ENCODE measurements around the gene MAPK1.

Gene MAPK1

DNA sequence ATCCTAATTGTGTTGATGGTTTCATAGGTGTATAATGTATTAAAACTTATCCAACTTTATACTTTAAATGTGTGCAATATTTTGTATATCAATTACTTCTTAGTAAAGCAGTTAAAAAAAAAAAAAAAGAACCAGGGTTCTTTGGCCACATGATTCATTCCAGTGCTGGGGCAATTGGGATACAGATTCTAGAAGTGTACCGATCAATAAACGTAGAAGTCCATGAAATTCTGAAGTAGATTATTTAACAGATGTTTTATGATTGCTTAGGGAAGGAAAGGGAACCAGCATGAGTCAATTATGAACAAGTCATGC is 51.0 kb downstream of the MAPK1 start:
- no peak overlapping the region for H3K27ac ChIP-seq (ENCODE audit: low read depth, low read length)
- H4K8ac ChIP-seq (ENCODE audit: low read depth, low read length), result no peak overlapping the region
- no peak overlapping the region for H2AK5ac ChIP-seq (ENCODE audit: low read length)
- H3K4me1 ChIP-seq (ENCODE audit: control insufficient read depth, low read depth, low read length), result peaks cover 15% of the 10 kb centered on the region
- H3K79me1 ChIP-seq (ENCODE audit: low read length), result peaks cover 19% of the 10 kb centered on the region
- no peak overlapping the region for H2BK120ac ChIP-seq (ENCODE audit: low read depth, low read length)
- DNase-seq, result no peak
- no peak overlapping the region for H3K4me3 ChIP-seq (ENCODE audit: low read length)
- no peak overlapping the region for H3K4ac ChIP-seq (ENCODE audit: low read depth, low read length)
- no peaks in the 10 kb centered on the region for H3K36me3 ChIP-seq (ENCODE audit: control insufficient read depth, insufficient read depth, low read length)
- H2BK15ac ChIP-seq (replicated peaks; ENCODE audit: low read depth), result no peak overlapping the region
- no peak overlapping the region for H3K4me2 ChIP-seq (ENCODE audit: low read length)
- H3K18ac ChIP-seq (ENCODE audit: low read length), result no peak overlapping the region
- no peak overlapping the region for H3K23ac ChIP-seq (ENCODE audit: low read length)
- no peak overlapping the region for H2BK5ac ChIP-seq (ENCODE audit: low read length)
- H3K56ac ChIP-seq (ENCODE audit: low read length), result no peak overlapping the region
- peaks cover 23% of the 10 kb centered on the region for H3K79me2 ChIP-seq (ENCODE audit: control insufficient read depth, insufficient read depth, low read length)
- H3K27me3 ChIP-seq (ENCODE audit: insufficient read depth, low read length, poor library complexity), result no peaks in the 10 kb centered on the region
- H3K9ac ChIP-seq (ENCODE audit: low read length), result no peak overlapping the region
- no peak overlapping the region for H4K5ac ChIP-seq (ENCODE audit: low read length)
- WGBS (ENCODE audit: extremely low coverage, insufficient coverage, low lambda C conversion rate), result no CpG with 5 or more reads among the region's 2 CpGs

- whole genome bisulfite sequencing (ENCODE audit: extremely low coverage, insufficient coverage, low lambda C conversion rate), result no CpG with 5 or more reads among the region's 2 CpGs
- no peak overlapping the region for H3K27ac ChIP-seq (ENCODE audit: low read depth, low read length)
These were observed 51.5 kb downstream of the MAPK1 start for GRCh38 chr22:21815958-21816357.

GRCh38 chr22:21815357-21815756 is 52.1 kb downstream of the MAPK1 start:
- Histone ChIP-seq H4K5ac (ENCODE audit: low read length) (no peak overlapping the region), H3K79me1 (ENCODE audit: low read length) (peaks cover 19% of the 10 kb centered on the region), H2BK5ac (ENCODE audit: low read length) (no peak overlapping the region), H3K4me1 (ENCODE audit: control insufficient read depth, low read depth, low read length) (peaks cover 15% of the 10 kb centered on the region), H3K36me3 (ENCODE audit: control insufficient read depth, insufficient read depth, low read length) (no peaks in the 10 kb centered on the region), H3K4me3 (ENCODE audit: low read length) (no peak overlapping the region), H3K4ac (ENCODE audit: low read depth, low read length) (no peak overlapping the region), H3K79me2 (ENCODE audit: control insufficient read depth, insufficient read depth, low read length) (peaks cover 26% of the 10 kb centered on the region), H3K27ac (ENCODE audit: low read depth, low read length) (no peak overlapping the region), H3K4me2 (ENCODE audit: low read length) (no peak overlapping the region), H3K27me3 (ENCODE audit: insufficient read depth, low read length, poor library complexity) (no peaks in the 10 kb centered on the region), H2BK15ac (replicated peaks; ENCODE audit: low read depth) (no peak overlapping the region), H3K56ac (ENCODE audit: low read length) (no peak overlapping the region), H4K8ac (ENCODE audit: low read depth, low read length) (no peak overlapping the region), H3K23ac (ENCODE audit: low read length) (no peak overlapping the region), H2AK5ac (ENCODE audit: low read length) (no peak overlapping the region), H3K18ac (ENCODE audit: low read length) (no peak overlapping the region), H3K9ac (ENCODE audit: low read length) (no peak overlapping the region), H2BK120ac (ENCODE audit: low read depth, low read length) (no peak overlapping the region)
- no peak for DNase-seq
- no CpG with 5 or more reads among the region's 3 CpGs for WGBS (ENCODE audit: extremely low coverage, insufficient coverage, low lambda C conversion rate)

More at GRCh38 chr22:21815958-21816357, 51.5 kb downstream of the MAPK1 start:
- Histone ChIP-seq H2AK5ac (ENCODE audit: low read length) (no peak overlapping the region), H3K36me3 (ENCODE audit: control insufficient read depth, insufficient read depth, low read length) (no peaks in the 10 kb centered on the region), H2BK120ac (ENCODE audit: low read depth, low read length) (no peak overlapping the region), H3K79me1 (ENCODE audit: low read length) (peaks cover 18% of the 10 kb centered on the region), H4K8ac (ENCODE audit: low read depth, low read length) (no peak overlapping the region), H3K4me1 (ENCODE audit: control insufficient read depth, low read depth, low read length) (peaks cover 15% of the 10 kb centered on the region), H3K4me3 (ENCODE audit: low read length) (no peak overlapping the region), H2BK15ac (replicated peaks; ENCODE audit: low read depth) (no peak overlapping the region), H3K9ac (ENCODE audit: low read length) (no peak overlapping the region), H3K4ac (ENCODE audit: low read depth, low read length) (no peak overlapping the region), H3K56ac (ENCODE audit: low read length) (no peak overlapping the region), H3K18ac (ENCODE audit: low read length) (no peak overlapping the region), H4K5ac (ENCODE audit: low read length) (no peak overlapping the region), H2BK5ac (ENCODE audit: low read length) (no peak overlapping the region), H3K79me2 (ENCODE audit: control insufficient read depth, insufficient read depth, low read length) (peaks cover 22% of the 10 kb centered on the region), H3K27me3 (ENCODE audit: insufficient read depth, low read length, poor library complexity) (no peaks in the 10 kb centered on the region), H3K23ac (ENCODE audit: low read length) (no peak overlapping the region), H3K4me2 (ENCODE audit: low read length) (no peak overlapping the region)
- DNase-seq, result no peak

GRCh38 chr22:21811982-21812381 is 55.5 kb downstream of the MAPK1 start:
- H3K23ac ChIP-seq (ENCODE audit: low read length), result no peak overlapping the region
- no peak for DNase-seq
- no peak overlapping the region for H3K18ac ChIP-seq (ENCODE audit: low read length)
- no peak overlapping the region for H3K4me3 ChIP-seq (ENCODE audit: low read length)
- peaks cover 18% of the 10 kb centered on the region for H3K79me2 ChIP-seq (ENCODE audit: control insufficient read depth, insufficient read depth, low read length)
- no peak overlapping the region for H4K5ac ChIP-seq (ENCODE audit: low read length)
- H2BK5ac ChIP-seq (ENCODE audit: low read length), result no peak overlapping the region
- H3K27me3 ChIP-seq (ENCODE audit: insufficient read depth, low read length, poor library complexity), result no peaks in the 10 kb centered on the region
- peaks cover 3% of the 10 kb centered on the region for H3K4me1 ChIP-seq (ENCODE audit: control insufficient read depth, low read depth, low read length)
- H2AK5ac ChIP-seq (ENCODE audit: low read length), result no peak overlapping the region
- no peak overlapping the region for H3K27ac ChIP-seq (ENCODE audit: low read depth, low read length)
- WGBS (ENCODE audit: extremely low coverage, insufficient coverage, low lambda C conversion rate), result no CpG with 5 or more reads among the region's 1 CpG
- H3K9ac ChIP-seq (ENCODE audit: low read length), result no peak overlapping the region
- H2BK15ac ChIP-seq (replicated peaks; ENCODE audit: low read depth), result no peak overlapping the region
- H3K56ac ChIP-seq (ENCODE audit: low read length), result no peak overlapping the region
- peaks cover 8% of the 10 kb centered on the region for H3K79me1 ChIP-seq (ENCODE audit: low read length)
- H3K4ac ChIP-seq (ENCODE audit: low read depth, low read length), result no peak overlapping the region
- no peaks in the 10 kb centered on the region for H3K36me3 ChIP-seq (ENCODE audit: control insufficient read depth, insufficient read depth, low read length)
- no peak overlapping the region for H4K8ac ChIP-seq (ENCODE audit: low read depth, low read length)
- no peak overlapping the region for H2BK120ac ChIP-seq (ENCODE audit: low read depth, low read length)
- no peak overlapping the region for H3K4me2 ChIP-seq (ENCODE audit: low read length)

DNA sequence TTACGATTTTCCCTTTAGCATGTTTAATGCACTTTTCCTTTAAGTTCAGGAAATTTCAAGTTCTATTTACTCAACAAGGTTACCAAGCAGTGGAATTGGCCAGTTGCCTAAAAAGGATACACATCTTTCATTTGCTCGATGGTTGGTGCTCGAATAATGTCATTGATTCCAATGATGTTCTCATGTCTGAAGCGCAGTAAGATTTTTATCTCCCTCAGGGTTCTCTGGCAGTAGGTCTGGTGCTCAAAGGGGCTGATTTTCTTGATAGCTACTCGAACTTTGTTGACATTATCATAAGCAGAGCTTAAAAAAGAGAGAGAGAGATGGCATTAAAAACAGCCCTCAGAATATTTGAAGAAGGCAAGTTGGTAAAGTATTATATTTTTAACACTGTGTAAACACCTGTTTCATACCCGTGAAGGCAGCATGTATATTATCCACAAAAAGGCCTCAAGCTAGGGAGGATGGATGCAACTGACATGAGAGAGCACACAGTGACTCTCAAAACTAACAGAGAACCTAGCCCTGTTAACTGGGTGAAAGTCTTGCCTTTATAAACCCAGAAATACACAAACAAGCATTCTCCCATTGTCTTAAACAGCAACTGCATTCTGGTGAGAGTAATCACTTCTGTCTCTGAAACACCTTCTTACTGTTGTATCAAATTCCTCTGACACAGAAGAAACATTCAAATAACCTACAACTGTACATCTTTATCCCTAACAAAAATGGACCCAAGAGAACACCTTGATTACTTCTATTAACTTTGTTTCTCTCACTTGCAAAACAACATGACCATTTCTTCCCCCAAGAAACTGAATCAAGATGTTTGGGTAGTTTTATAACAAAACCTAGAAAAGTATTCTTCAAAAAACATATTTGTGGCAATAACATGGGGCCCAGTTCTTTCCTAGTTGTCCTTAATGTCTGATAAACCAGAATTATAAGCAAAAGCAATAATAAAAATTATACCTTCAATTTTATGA is 59.6 kb downstream of the MAPK1 start:
- no peak overlapping the region for H3K23ac ChIP-seq (ENCODE audit: low read length)
- H3K4ac ChIP-seq (ENCODE audit: low read depth, low read length), result no peak overlapping the region
- DNase-seq, result no peak
- no peak overlapping the region for H4K8ac ChIP-seq (ENCODE audit: low read depth, low read length)
- H4K5ac ChIP-seq (ENCODE audit: low read length), result no peak overlapping the region
- H3K27ac ChIP-seq (ENCODE audit: low read depth, low read length), result no peak overlapping the region
- WGBS (ENCODE audit: extremely low coverage, insufficient coverage, low lambda C conversion rate), result no CpG with 5 or more reads among the region's 6 CpGs
- no peaks in the 10 kb centered on the region for H3K27me3 ChIP-seq (ENCODE audit: insufficient read depth, low read length, poor library complexity)
- peaks cover 3% of the 10 kb centered on the region for H3K36me3 ChIP-seq (ENCODE audit: control insufficient read depth, insufficient read depth, low read length)
- H3K4me2 ChIP-seq (ENCODE audit: low read length), result no peak overlapping the region
- H2BK5ac ChIP-seq (ENCODE audit: low read length), result no peak overlapping the region
- no peak overlapping the region for H3K4me3 ChIP-seq (ENCODE audit: low read length)
- H2BK120ac ChIP-seq (ENCODE audit: low read depth, low read length), result no peak overlapping the region
- peaks cover 8% of the 10 kb centered on the region for H3K79me2 ChIP-seq (ENCODE audit: control insufficient read depth, insufficient read depth, low read length)
- no peak overlapping the region for H3K9ac ChIP-seq (ENCODE audit: low read length)
- H3K4me1 ChIP-seq (ENCODE audit: control insufficient read depth, low read depth, low read length), result no peaks in the 10 kb centered on the region
- no peak overlapping the region for H2AK5ac ChIP-seq (ENCODE audit: low read length)
- H3K79me1 ChIP-seq (ENCODE audit: low read length), result peaks cover 5% of the 10 kb centered on the region
- H3K18ac ChIP-seq (ENCODE audit: low read length), result no peak overlapping the region
- H2BK15ac ChIP-seq (replicated peaks; ENCODE audit: low read depth), result no peak overlapping the region
- no peak overlapping the region for H3K56ac ChIP-seq (ENCODE audit: low read length)

Data from mesendoderm (in vitro differentiated cells).